ENCODE measurements around the gene CXorf65.

Gene CXorf65

GRCh38 chrX:71106427-71106826 is at the start of gene CXorf65:
Gene CXorf65 (minus strand): TSS chrX:71106740. CDS start chrX:71106556, 184 bp downstream.
- FAIRE-seq, result no peak

- no peak for FAIRE-seq
These were observed 48.1 kb upstream of the CXorf65 start for GRCh38 chrX:71154641-71155040.

GRCh38 chrX:71154196-71154595 is 47.7 kb upstream of the CXorf65 start:
- FAIRE-seq, result no peak

- no peak for FAIRE-seq
These were observed 44.8 kb upstream of the CXorf65 start for GRCh38 chrX:71151366-71151765.

GRCh38 chrX:71148278-71148663 is 41.7 kb upstream of the CXorf65 start:
- FAIRE-seq, result no peak

- no peak for FAIRE-seq
These were observed 41.1 kb upstream of the CXorf65 start for GRCh38 chrX:71147496-71148277.

GRCh38 chrX:71144651-71145050 is 38.1 kb upstream of the CXorf65 start, which contains the start of gene NLGN3:
Gene NLGN3 (plus strand): TSS chrX:71144841. CDS start chrX:71147750, 2,909 bp downstream.
- no peak for FAIRE-seq

GRCh38 chrX:71143508-71143907 is 37.0 kb upstream of the CXorf65 start:
- no peak for FAIRE-seq

GRCh38 chrX:71140440-71140839 is 33.9 kb upstream of the CXorf65 start:
- FAIRE-seq, result no peak

- FAIRE-seq, result no peak
These were observed 25.0 kb upstream of the CXorf65 start for GRCh38 chrX:71131510-71131909.

- FAIRE-seq, result no peak
These were observed 22.6 kb upstream of the CXorf65 start for GRCh38 chrX:71128915-71129765.

GRCh38 chrX:71128166-71128833 is 21.8 kb upstream of the CXorf65 start:
- FAIRE-seq, result no peak

GRCh38 chrX:71118985-71119535 is 12.5 kb upstream of the CXorf65 start:
- no peak for FAIRE-seq

GRCh38 chrX:71118032-71118984 is 11.8 kb upstream of the CXorf65 start, which contains the start of gene MED12:
Gene MED12 (plus strand): TSS chrX:71118596. CDS start chrX:71118755, 159 bp downstream.
- FAIRE-seq, result peak; percentile 84

- no peak for FAIRE-seq
These were observed 10.8 kb upstream of the CXorf65 start for GRCh38 chrX:71117358-71117757.

- no peak for FAIRE-seq
These were observed 5.4 kb upstream of the CXorf65 start for GRCh38 chrX:71111921-71112431.

- FAIRE-seq, result no peak
These were observed 4.8 kb upstream of the CXorf65 start, which contains the start of gene IL2RG for GRCh38 chrX:71111141-71111843. Gene IL2RG (minus strand): TSS chrX:71111577. CDS start chrX:71111539, 38 bp downstream.

- FAIRE-seq, result no peak
These were observed 2.5 kb upstream of the CXorf65 start for GRCh38 chrX:71109051-71109450.

GRCh38 chrX:71107762-71108360 is 1.3 kb upstream of the CXorf65 start:
- no peak for FAIRE-seq

GRCh38 chrX:71107245-71107644 is 705 bp upstream of the CXorf65 start:
- no peak for FAIRE-seq

All from G401.6 (cell line).